ENCODE results near the gene MRGPRG.

MRGPRG gene

DNA sequence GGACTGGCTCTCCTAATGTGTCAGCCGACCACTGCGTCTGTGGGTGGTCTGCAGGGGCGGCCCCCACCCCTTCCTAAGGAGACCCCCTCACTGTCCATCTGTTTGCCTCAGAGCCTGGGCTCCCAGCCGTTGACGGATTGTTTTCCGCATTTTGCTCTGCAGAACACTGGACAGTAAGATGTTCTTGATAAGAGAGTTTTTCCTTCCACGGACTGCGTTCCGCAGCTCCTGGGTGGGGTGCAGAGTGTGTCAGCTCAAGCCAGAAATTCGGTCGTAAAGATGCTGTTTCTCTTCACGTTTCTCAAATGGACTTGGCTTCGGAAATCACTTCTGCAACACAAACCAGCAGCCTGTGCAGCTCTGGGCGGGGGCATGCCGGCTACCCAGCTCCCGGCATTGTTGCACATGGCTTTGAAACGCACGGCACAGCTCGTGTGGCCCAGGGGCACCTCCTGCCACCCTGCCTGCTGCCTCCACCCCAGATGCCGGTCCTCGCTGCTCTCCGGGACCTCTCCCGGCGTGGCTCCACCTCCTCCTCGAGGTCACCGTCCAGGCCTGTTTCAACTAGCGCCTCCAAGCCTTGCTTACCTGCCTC, 2.9 kb upstream of the MRGPRG start:
- Histone ChIP-seq H3K36me3 (ENCODE audit: insufficient read depth, low read length) (no peaks in the 10 kb centered on the region), H4K20me1 (ENCODE audit: insufficient read depth, low read length) (no peaks in the 10 kb centered on the region), H3K4me1 (ENCODE audit: insufficient read depth, low read length, severe bottlenecking) (peaks cover 4% of the 10 kb centered on the region), H3F3A (ENCODE audit: insufficient read depth, low read length) (no peaks in the 10 kb centered on the region), H3K9me3 (ENCODE audit: low read length) (no peaks in the 10 kb centered on the region), H3K4me3 (ENCODE audit: low read depth, low read length, poor library complexity, severe bottlenecking) (no peak overlapping the region), H3K9me2 (ENCODE audit: low read depth, low read length) (no peaks in the 10 kb centered on the region), H3K9ac (ENCODE audit: low read length) (no peak overlapping the region), H3K79me2 (ENCODE audit: insufficient read depth, low read length) (no peaks in the 10 kb centered on the region), H3K27ac (ENCODE audit: low read depth, low read length, poor library complexity, severe bottlenecking) (no peak overlapping the region), H3K4me2 (ENCODE audit: low read length) (no peak overlapping the region), H2AFZ (ENCODE audit: low read length) (no peak overlapping the region), H3K27me3 (ENCODE audit: insufficient read depth, low read length) (no peaks in the 10 kb centered on the region)
- TF ChIP-seq, protein P1, sequence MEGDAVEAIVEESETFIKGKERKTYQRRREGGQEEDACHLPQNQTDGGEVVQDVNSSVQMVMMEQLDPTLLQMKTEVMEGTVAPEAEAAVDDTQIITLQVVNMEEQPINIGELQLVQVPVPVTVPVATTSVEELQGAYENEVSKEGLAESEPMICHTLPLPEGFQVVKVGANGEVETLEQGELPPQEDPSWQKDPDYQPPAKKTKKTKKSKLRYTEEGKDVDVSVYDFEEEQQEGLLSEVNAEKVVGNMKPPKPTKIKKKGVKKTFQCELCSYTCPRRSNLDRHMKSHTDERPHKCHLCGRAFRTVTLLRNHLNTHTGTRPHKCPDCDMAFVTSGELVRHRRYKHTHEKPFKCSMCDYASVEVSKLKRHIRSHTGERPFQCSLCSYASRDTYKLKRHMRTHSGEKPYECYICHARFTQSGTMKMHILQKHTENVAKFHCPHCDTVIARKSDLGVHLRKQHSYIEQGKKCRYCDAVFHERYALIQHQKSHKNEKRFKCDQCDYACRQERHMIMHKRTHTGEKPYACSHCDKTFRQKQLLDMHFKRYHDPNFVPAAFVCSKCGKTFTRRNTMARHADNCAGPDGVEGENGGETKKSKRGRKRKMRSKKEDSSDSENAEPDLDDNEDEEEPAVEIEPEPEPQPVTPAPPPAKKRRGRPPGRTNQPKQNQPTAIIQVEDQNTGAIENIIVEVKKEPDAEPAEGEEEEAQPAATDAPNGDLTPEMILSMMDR (IDR thresholded peaks at IDR 0.05; ENCODE audit: low read length) = no peak
- no peak for TF ChIP-seq EZH2 (IDR thresholded peaks at IDR 0.05; ENCODE audit: borderline replicate concordance, low read length)

DNA sequence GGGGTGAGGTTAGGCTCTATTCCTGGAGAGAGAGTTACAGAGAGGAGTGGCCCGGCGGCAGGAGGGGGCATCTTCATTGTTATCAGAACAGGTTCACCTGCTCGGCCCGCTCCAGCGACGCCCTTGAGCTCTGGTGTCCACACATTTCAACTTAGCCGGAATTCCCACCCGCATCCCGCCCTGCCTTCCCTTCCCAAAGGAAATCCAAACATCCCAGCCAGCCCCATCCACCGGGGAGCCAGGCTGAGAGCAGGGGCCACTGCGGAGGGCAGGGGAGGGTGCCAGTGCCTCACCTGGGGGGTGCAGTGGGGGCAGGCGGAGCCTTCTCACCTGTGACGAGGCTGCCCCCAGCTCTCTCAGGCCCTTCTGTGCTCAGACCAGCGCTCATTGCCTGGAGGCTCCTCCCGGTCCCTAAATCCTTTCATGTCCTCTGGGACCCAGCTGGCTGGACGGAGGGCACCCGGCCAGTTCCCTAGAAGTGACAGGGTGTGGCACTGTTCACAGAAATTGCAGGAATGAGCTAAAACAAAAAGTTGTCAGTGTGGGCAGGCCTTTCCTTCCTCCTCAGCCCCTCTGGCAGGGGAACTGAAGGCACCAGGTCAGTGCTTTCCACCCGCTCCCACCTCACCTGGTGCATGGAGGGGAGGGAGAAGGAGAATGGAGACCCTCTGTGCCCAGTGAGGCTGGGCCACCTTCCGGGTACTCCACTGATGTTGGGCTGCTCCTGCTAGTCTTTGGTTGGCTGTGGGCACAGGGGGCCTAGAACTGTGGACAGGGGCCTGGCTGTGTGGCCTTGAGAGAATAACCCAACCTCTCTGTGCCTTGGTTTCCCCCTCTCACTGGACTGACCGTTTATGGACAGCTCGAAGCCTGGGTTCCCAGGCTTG, 2.2 kb upstream of the MRGPRG start:
- TF ChIP-seq, protein P1 (IDR thresholded peaks at IDR 0.05; ENCODE audit: low read length) = no peak
- TF ChIP-seq EZH2 (IDR thresholded peaks at IDR 0.05; ENCODE audit: borderline replicate concordance, low read length) = no peak

GRCh38 chr11:3220101-3220500, 1.5 kb upstream of the MRGPRG start:
- H4K20me1 ChIP-seq (ENCODE audit: insufficient read depth, low read length) = no peaks in the 10 kb centered on the region
- TF ChIP-seq EZH2 (IDR thresholded peaks at IDR 0.05; ENCODE audit: borderline replicate concordance, low read length) = no peak
- TF ChIP-seq, protein P1 (IDR thresholded peaks at IDR 0.05; ENCODE audit: low read length) = no peak
- no peak overlapping the region for H3K9ac ChIP-seq (ENCODE audit: low read length)
- H3K9me2 ChIP-seq (ENCODE audit: low read depth, low read length) = no peaks in the 10 kb centered on the region
- no peaks in the 10 kb centered on the region for H3F3A ChIP-seq (ENCODE audit: insufficient read depth, low read length)
- H3K4me3 ChIP-seq (ENCODE audit: low read depth, low read length, poor library complexity, severe bottlenecking) = no peak overlapping the region
- H2AFZ ChIP-seq (ENCODE audit: low read length) = no peak overlapping the region
- H3K79me2 ChIP-seq (ENCODE audit: insufficient read depth, low read length) = no peaks in the 10 kb centered on the region
- H3K27ac ChIP-seq (ENCODE audit: low read depth, low read length, poor library complexity, severe bottlenecking) = no peak overlapping the region
- no peaks in the 10 kb centered on the region for H3K36me3 ChIP-seq (ENCODE audit: insufficient read depth, low read length)
- no peaks in the 10 kb centered on the region for H3K9me3 ChIP-seq (ENCODE audit: low read length)
- no peak overlapping the region for H3K4me2 ChIP-seq (ENCODE audit: low read length)
- peaks cover 7% of the 10 kb centered on the region for H3K4me1 ChIP-seq (ENCODE audit: insufficient read depth, low read length, severe bottlenecking)
- no peaks in the 10 kb centered on the region for H3K27me3 ChIP-seq (ENCODE audit: insufficient read depth, low read length)

More for the DNA sequence above, 2.2 kb upstream of the MRGPRG start:
- Histone ChIP-seq H3K9me3 (ENCODE audit: low read length) (no peaks in the 10 kb centered on the region), H3K4me3 (ENCODE audit: low read depth, low read length, poor library complexity, severe bottlenecking) (no peak overlapping the region), H3K9ac (ENCODE audit: low read length) (no peak overlapping the region), H3K27me3 (ENCODE audit: insufficient read depth, low read length) (no peaks in the 10 kb centered on the region), H3K4me2 (ENCODE audit: low read length) (no peak overlapping the region), H3K79me2 (ENCODE audit: insufficient read depth, low read length) (no peaks in the 10 kb centered on the region), H2AFZ (ENCODE audit: low read length) (no peak overlapping the region), H4K20me1 (ENCODE audit: insufficient read depth, low read length) (no peaks in the 10 kb centered on the region), H3K9me2 (ENCODE audit: low read depth, low read length) (no peaks in the 10 kb centered on the region), H3K36me3 (ENCODE audit: insufficient read depth, low read length) (no peaks in the 10 kb centered on the region), H3K4me1 (ENCODE audit: insufficient read depth, low read length, severe bottlenecking) (peaks cover 7% of the 10 kb centered on the region), H3F3A (ENCODE audit: insufficient read depth, low read length) (no peaks in the 10 kb centered on the region), H3K27ac (ENCODE audit: low read depth, low read length, poor library complexity, severe bottlenecking) (no peak overlapping the region)
